BJ (cell line): Measurements from ENCODE around the gene GPX4. TPM values are rescaled to one million over a fixed set of nuclear protein-coding genes. Genes with fewer than 3 reads are reported as not detected.

Experiments used
- CTCF ChIA-PET: fragments of 350-600 bp; formaldehyde crosslinking; extraction: SDS; loops from one replicate; lab custom pipeline; 2021; ENCODE audit warnings: antibody characterized with exemption, inconsistent platforms; lab: Yijun Ruan, JAX
- POLR2A ChIA-PET: fragments of 300-600 bp; sonication (Branson Sonifier 250); formaldehyde crosslinking; extraction: SDS; loops from one replicate; lab custom pipeline; 2021; ENCODE audit warnings: antibody characterized with exemption; lab: Charles Lee
- DNase-seq: peaks from one replicate; pipeline ENCODE4 v3.0.0-alpha.2; 2011; ENCODE audit warnings: low read depth
- H3K27me3 ChIP-seq: 2 replicates; pipeline ENCODE4 v1.6.0; 2011; ENCODE audit warnings: low read length; ENCODE audit not compliant: control insufficient read depth, insufficient read depth
- H3K36me3 ChIP-seq: 2 replicates; pipeline ENCODE4 v1.5.1; 2011; ENCODE audit warnings: low read length; ENCODE audit not compliant: control insufficient read depth, insufficient read depth
- H3K4me3 ChIP-seq: 2 replicates; pipeline ENCODE4 v1.5.1; 2011; ENCODE audit warnings: low read depth, mild to moderate bottlenecking, control low read depth, low read length
- polyA plus RNA-seq: library from polyadenylated mRNA; depleted of rRNA; stranded (reverse); fragments of >200 nt; gene quantifications from 2 replicates; pipeline ENCODE4 v1.2.3, GENCODE V29; 2011
- TF ChIP-seq, protein P1 (sequence below): IDR thresholded peaks from 2 replicates; pipeline ENCODE4 v1.5.1; 2011; ENCODE audit warnings: low read depth, mild to moderate bottlenecking, control low read depth, inconsistent platforms, low read length, moderate library complexity; ENCODE audit not compliant: insufficient read depth

The GPX4 gene
- polyA plus RNA-seq, 1 experiment = 626 TPM

DNA sequence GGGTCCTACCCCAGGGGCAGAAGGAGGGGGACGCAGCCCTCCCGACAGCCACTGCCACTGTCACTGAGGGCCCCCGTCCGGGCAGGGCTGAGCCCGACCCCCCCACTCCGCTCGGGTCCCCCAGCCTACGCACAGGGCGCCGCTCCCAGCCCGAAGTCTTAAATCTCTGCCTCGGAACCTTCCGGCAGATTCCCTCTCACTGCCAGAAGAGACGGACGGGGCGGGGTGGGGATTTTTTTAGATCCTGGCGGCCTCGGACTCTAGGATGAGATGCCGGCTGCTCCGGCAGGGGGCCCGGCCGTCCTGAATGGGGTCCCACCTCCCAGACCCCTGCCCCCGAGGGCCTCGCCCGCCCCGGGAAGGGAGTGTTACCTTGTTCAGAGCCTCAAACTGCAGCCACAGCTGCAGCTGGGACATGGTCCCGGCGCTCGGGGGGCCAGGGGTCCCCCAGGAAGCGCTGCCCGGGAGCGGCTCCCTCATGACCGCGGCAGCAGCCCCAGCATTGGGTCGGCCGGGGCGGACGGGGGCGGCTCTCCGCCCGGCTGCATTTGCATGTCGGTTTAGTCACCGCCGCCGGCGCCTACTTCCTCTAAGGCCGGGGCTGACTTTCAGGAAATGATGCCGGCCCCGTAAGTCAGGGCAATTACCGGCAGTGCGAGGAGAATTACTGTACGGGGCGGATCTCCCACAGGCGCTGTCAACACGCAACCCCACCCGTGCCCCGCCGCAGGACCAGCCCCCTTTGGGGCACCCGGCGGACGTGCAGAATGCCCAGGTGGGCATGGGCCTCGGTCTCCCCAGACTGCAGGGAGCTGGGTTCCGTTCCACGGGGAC is 28.1 kb downstream of the GPX4 start:
- TF ChIP-seq, protein P1, sequence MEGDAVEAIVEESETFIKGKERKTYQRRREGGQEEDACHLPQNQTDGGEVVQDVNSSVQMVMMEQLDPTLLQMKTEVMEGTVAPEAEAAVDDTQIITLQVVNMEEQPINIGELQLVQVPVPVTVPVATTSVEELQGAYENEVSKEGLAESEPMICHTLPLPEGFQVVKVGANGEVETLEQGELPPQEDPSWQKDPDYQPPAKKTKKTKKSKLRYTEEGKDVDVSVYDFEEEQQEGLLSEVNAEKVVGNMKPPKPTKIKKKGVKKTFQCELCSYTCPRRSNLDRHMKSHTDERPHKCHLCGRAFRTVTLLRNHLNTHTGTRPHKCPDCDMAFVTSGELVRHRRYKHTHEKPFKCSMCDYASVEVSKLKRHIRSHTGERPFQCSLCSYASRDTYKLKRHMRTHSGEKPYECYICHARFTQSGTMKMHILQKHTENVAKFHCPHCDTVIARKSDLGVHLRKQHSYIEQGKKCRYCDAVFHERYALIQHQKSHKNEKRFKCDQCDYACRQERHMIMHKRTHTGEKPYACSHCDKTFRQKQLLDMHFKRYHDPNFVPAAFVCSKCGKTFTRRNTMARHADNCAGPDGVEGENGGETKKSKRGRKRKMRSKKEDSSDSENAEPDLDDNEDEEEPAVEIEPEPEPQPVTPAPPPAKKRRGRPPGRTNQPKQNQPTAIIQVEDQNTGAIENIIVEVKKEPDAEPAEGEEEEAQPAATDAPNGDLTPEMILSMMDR = 0 out of 2 replicates have a peak, but pooled peaks have one; percentile 24
- Histone ChIP-seq H3K4me3 (peak overlapping the region; percentile 88), H3K36me3 (peaks cover 26% of the 10 kb centered on the region), H3K27me3 (no peaks in the 10 kb centered on the region)
- ChIA-PET POLR2A (no interaction called here), CTCF (interaction anchor here (0.7 to 1.9 kb wide), 4 partner anchors 19 to 135 kb away, joined by 3 to 13 read pairs (median 4); no protein-coding TSS in a partner anchor)
- peak; percentile 52 for DNase-seq

DNA sequence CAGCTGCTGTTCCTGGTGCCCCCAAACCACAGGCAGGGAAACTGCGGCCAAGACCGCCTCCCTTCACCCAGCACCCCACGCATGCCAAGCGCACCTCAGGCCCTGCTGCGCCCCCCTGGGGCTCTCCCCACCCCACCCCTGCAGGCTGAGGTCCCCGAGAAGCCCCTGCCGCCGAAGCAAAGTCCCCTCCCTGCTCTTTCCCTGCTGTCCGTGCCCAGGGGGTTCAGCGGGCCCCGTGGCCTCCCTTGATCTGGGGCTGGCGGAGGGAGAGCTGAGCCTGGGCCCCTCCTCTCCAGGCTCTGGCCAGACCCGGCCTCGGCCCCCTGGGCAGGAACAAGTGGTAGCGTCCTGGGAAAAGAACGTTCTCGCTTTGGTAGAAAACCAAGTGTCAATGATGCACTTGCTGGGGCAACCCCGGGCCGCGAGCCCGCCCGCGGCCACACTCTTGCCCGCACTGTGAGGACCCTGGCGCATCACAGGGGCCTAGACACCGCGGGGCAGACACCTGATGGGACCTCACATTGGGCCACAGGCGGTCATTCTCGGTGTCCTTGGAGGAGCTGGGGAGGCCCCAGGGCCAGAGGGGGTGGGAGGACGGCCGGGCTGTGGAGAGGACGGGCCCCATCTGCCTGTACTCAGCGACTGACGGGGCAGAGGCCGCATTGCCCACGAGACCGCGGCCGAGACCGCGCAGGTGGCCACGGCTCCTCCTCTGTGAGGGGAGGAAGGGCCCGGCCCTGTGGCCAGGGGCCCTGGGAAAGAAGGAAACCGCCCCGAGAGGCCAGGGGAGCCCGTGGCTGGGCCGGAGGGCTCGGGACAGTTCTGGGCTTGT is 29.0 kb downstream of the GPX4 start:
- peaks cover 18% of the 10 kb centered on the region for H3K36me3 ChIP-seq
- ChIA-PET CTCF (interaction anchor here (0.7 to 1.3 kb wide), 2 partner anchors 35 to 134 kb away, joined by 3 read pairs; no protein-coding TSS in a partner anchor), POLR2A (no interaction called here)
- H3K27me3 ChIP-seq = no peaks in the 10 kb centered on the region
- peak overlapping the region; percentile 88 for H3K4me3 ChIP-seq
- TF ChIP-seq, protein P1 = no peak
- no peak for DNase-seq

DNA sequence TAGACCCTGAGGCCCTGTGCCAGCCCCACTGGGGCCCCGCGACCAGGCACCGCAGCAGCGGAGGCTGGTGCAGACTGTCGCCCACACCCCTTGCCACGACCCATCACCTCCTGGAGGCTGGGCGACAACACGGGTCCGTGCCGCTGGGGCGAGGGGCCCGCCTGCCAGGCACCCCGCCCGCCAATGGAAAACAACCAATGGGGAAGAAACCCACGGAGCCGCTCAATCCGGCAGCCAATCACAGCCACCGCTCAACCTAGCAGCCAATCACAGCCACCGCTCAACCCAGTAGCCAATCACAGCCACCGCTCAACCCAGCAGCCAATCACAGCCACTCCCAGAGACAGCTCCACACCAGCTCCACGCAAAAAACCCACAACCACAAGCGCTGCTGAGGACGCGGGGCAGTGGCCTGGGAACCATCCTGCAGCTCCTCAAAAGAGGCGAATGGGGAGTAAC is 29.7 kb downstream of the GPX4 start:
- no peak for DNase-seq
- ChIA-PET POLR2A (no interaction called here), CTCF (interaction anchor here (3.0 kb wide), 1 partner anchor 20 kb away, joined by 10 read pairs; no protein-coding TSS in a partner anchor)
- H3K27me3 ChIP-seq = no peaks in the 10 kb centered on the region
- H3K4me3 ChIP-seq = no peak overlapping the region
- TF ChIP-seq, protein P1 = no peak
- H3K36me3 ChIP-seq = peaks cover 19% of the 10 kb centered on the region

DNA sequence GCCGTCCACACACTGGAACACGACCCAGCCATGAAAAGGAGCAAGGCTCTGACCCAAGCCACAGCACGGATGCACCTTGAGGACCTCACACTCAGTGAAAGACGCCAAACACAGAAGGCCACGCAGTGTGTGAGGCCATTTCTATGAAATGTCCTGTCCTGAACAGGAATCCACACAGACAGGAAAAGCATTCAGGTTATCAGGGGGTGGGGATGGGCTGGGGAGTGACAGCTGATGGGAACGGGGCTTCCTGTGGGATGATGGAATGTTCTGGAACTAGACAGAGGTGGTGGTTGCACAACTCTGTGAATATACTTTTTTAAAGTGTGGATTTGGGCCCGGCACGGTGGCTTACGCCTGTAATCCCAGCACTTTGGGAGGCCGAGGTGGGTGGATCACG is 30.6 kb downstream of the GPX4 start:
- H3K4me3 ChIP-seq = no peak overlapping the region
- DNase-seq = no peak
- TF ChIP-seq, protein P1 = no peak
- ChIA-PET POLR2A (no interaction called here), CTCF (interaction anchor here (0.9 to 3.0 kb wide), 2 partner anchors 20 to 21 kb away, joined by 3 to 10 read pairs; no protein-coding TSS in a partner anchor)
- peaks cover 21% of the 10 kb centered on the region for H3K36me3 ChIP-seq
- H3K27me3 ChIP-seq = no peaks in the 10 kb centered on the region

DNA sequence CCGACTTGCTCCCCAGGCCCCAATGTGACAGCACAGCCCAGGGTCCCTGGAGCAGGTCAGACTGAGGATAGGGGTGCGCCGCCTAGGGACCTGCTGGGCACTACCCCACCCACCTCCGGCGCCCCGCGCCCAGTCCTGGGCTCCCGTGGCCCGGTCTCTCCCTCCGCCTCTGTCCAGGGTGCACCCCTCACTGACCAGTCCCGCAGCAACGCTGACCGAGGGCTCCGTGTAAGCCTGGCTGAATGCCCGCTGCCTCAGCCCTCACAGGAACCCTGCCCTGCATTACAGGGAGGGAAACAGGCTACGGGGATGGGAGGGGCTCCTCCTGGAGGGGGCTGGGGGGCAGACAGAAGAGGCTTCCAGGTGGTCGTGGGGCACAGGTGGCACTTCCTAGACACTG is 31.7 kb downstream of the GPX4 start:
- CTCF ChIA-PET = interaction anchor here (0.9 to 3.0 kb wide), 2 partner anchors 19 to 22 kb away, joined by 3 to 10 read pairs; no protein-coding TSS in a partner anchor
- POLR2A ChIA-PET = no interaction called here
- H3K4me3 ChIP-seq = no peak overlapping the region
- DNase-seq = no peak
- peaks cover 19% of the 10 kb centered on the region for H3K36me3 ChIP-seq
- TF ChIP-seq, protein P1 = no peak
- no peaks in the 10 kb centered on the region for H3K27me3 ChIP-seq
